Esophagus squamous epithelium (tissue), 5 donors: ENCODE data around the gene COL20A1. TPM values are rescaled to one million over a fixed set of nuclear protein-coding genes. Genes with fewer than 3 reads are reported as not detected.

ENCODE experiments used
- DNase-seq: peaks from one replicate; lab custom pipeline; 2025; lab: John Stamatoyannopoulos, UW
- H3K27ac ChIP-seq, 4 donors: fragments of 200-600 bp; sonication (generic); one replicate each; pipeline ENCODE4 v1.5.1; 2016 to 2019; ENCODE audit warnings: mild to moderate bottlenecking in 1 of 4
- H3K27me3 ChIP-seq, 4 donors: fragments of 200-600 bp; sonication (generic); 1 replicate in 3 of 4; 2 replicates in 1 of 4; pipeline versions ENCODE4 v1.5.1 to v1.6.0; 2017 to 2021; ENCODE audit warnings: antibody characterized with exemption in 1 of 4
- H3K36me3 ChIP-seq, 3 donors: fragments of 200-600 bp; sonication (generic); one replicate each; pipeline ENCODE4 v1.5.1; 2016 to 2019
- H3K4me1 ChIP-seq, 3 donors: fragments of 200-600 bp; sonication (generic); one replicate each; pipeline ENCODE4 v1.5.1; 2017 to 2019
- H3K4me3 ChIP-seq, 4 donors: fragments of 200-600 bp; sonication (generic); 1 replicate in 3 of 4; 2 replicates in 1 of 4; pipeline ENCODE4 v1.5.1; 2016 to 2019; ENCODE audit warnings: mild to moderate bottlenecking in 2 of 4, moderate library complexity in 1 of 4
- H3K9me3 ChIP-seq, 3 donors: fragments of 200-600 bp; sonication (generic); one replicate each; pipeline ENCODE4 v1.5.1; 2016 to 2019
- CTCF ChIP-seq, 6 experiments: fragments of 450-650 bp in 4 of 6; fragments of 200-600 bp in 2 of 6; sonication (generic) in 2 of 6; IDR thresholded peaks; one replicate each; pipeline ENCODE4 v1.5.1; 2016 to 2019; ENCODE audit warnings: antibody characterized with exemption in 6 of 6, mild to moderate bottlenecking in 4 of 6, moderate library complexity in 4 of 6
- POLR2A ChIP-seq, 4 donors: fragments of 450-650 bp; IDR thresholded peaks; one replicate each; pipeline ENCODE4 v1.6.1; 2017; ENCODE audit warnings: antibody characterized with exemption in 4 of 4, mild to moderate bottlenecking in 4 of 4, moderate library complexity in 3 of 4
- WGBS, 2 donors: methylation state at CpG; one replicate each; pipeline ENCODE4 v1.1.5; 2018; 5-methylcytosine and 5-hydroxymethylcytosine counted together
- intact Hi-C: fragments of 100-400 bp; cut with DNase I; formaldehyde crosslinking; loops from one replicate; pipeline ENCODE4 v1.15.0; 2022
- total RNA-seq, 4 donors: library from RNA; depleted of rRNA; stranded (reverse); fragments of >200 nt; gene quantifications; one replicate each; pipeline ENCODE4 v1.1.0, GENCODE V29; 2016
- donor health status: DM: yes; HTN: yes; CAD: no.

Gene COL20A1
- total RNA-seq, 4 donors from 2014 or later, result not detected

GRCh38 chr20:63293871-63294535 lies 1.0 kb downstream of the COL20A1 start:
- peaks cover 0 to 9% (median 0%) of the 10 kb centered on the region in 3 donors for H3K4me1 ChIP-seq
- peaks cover 0 to 78% (median 11%) of the 10 kb centered on the region in 4 donors for H3K27me3 ChIP-seq
- no peak overlapping the region for H3K27ac ChIP-seq
- intact Hi-C loops, result no loop called here
- peaks cover 0 to 4% (median 0%) of the 10 kb centered on the region in 3 donors for H3K36me3 ChIP-seq
- WGBS, 2 donors, result 48 to 80% methylated on average over 1 to 6 of the region's 22 CpGs
- DNase-seq, result no peak
- no peaks in the 10 kb centered on the region for H3K9me3 ChIP-seq
- TF ChIP-seq POLR2A (IDR thresholded peaks at IDR 0.05) (no peak), CTCF (IDR thresholded peaks at IDR 0.05) (no peak)
- no peak overlapping the region for H3K4me3 ChIP-seq

GRCh38 chr20:63294536-63294900 lies 1.5 kb downstream of the COL20A1 start:
- H3K27me3 ChIP-seq, result peaks cover 0 to 83% (median 11%) of the 10 kb centered on the region in 4 donors
- H3K4me3 ChIP-seq, result no peak overlapping the region
- no peaks in the 10 kb centered on the region for H3K36me3 ChIP-seq
- WGBS, 2 donors, result no CpG with 5 or more reads among the region's 12 CpGs
- DNase-seq, result no peak
- peaks cover 0 to 9% (median 0%) of the 10 kb centered on the region in 3 donors for H3K4me1 ChIP-seq
- TF ChIP-seq CTCF (IDR thresholded peaks at IDR 0.05) (no peak), POLR2A (IDR thresholded peaks at IDR 0.05) (no peak)
- intact Hi-C loops, result no loop called here
- H3K9me3 ChIP-seq, result no peaks in the 10 kb centered on the region
- no peak overlapping the region for H3K27ac ChIP-seq

- no peaks in the 10 kb centered on the region for H3K36me3 ChIP-seq
- DNase-seq, result no peak
- 20% methylated on average over 2 of the region's 19 CpGs; no CpG with 5 or more reads in 1 of the 2 donors for WGBS, 2 donors
- H3K9me3 ChIP-seq, result no peaks in the 10 kb centered on the region
- no peak overlapping the region for H3K4me3 ChIP-seq
- H3K4me1 ChIP-seq, result peaks cover 0 to 9% (median 0%) of the 10 kb centered on the region in 3 donors
- TF ChIP-seq CTCF (IDR thresholded peaks at IDR 0.05), result no peak
- TF ChIP-seq POLR2A (IDR thresholded peaks at IDR 0.05), result no peak
- intact Hi-C loops, result no loop called here
- H3K27ac ChIP-seq, result no peak overlapping the region
- H3K27me3 ChIP-seq, result peaks cover 0 to 88% (median 11%) of the 10 kb centered on the region in 4 donors
Measured at GRCh38 chr20:63295018-63295417, 2.0 kb downstream of the COL20A1 start.

GRCh38 chr20:63295422-63295821 lies 2.4 kb downstream of the COL20A1 start:
- Histone ChIP-seq H3K9me3 (no peaks in the 10 kb centered on the region), H3K4me1 (peaks cover 0 to 9% (median 0%) of the 10 kb centered on the region in 3 donors), H3K4me3 (no peak overlapping the region), H3K27ac (no peak overlapping the region), H3K27me3 (peaks cover 0 to 92% (median 11%) of the 10 kb centered on the region in 4 donors), H3K36me3 (no peaks in the 10 kb centered on the region)
- no peak for TF ChIP-seq CTCF (IDR thresholded peaks at IDR 0.05)
- no peak for TF ChIP-seq POLR2A (IDR thresholded peaks at IDR 0.05)
- 11% methylated on average over 10 of the region's 17 CpGs; no CpG with 5 or more reads in 1 of the 2 donors for WGBS, 2 donors
- intact Hi-C loops, result no loop called here
- no peak for DNase-seq

GRCh38 chr20:63295846-63296245 lies 2.9 kb downstream of the COL20A1 start:
- peaks cover 0 to 95% (median 11%) of the 10 kb centered on the region in 4 donors for H3K27me3 ChIP-seq
- TF ChIP-seq POLR2A (IDR thresholded peaks at IDR 0.05), result no peak
- TF ChIP-seq CTCF (IDR thresholded peaks at IDR 0.05), result no peak
- no peak overlapping the region for H3K4me3 ChIP-seq
- WGBS, 2 donors, result 0% methylated on average over 2 of the region's 20 CpGs; no CpG with 5 or more reads in 1 of the 2 donors
- DNase-seq, result no peak
- H3K27ac ChIP-seq, result no peak overlapping the region
- peaks cover 0 to under 1% (median 0%) of the 10 kb centered on the region in 3 donors for H3K9me3 ChIP-seq
- H3K36me3 ChIP-seq, result no peaks in the 10 kb centered on the region
- intact Hi-C loops, result no loop called here
- peaks cover 0 to 7% (median 0%) of the 10 kb centered on the region in 3 donors for H3K4me1 ChIP-seq
